ENCODE results near the gene ARHGEF12. TPM values are rescaled to one million over a fixed set of nuclear protein-coding genes. Genes with fewer than 3 reads are reported as not detected.

Gene ARHGEF12
- total RNA-seq, 1 donor from 2014 or later, result 114 TPM

DNA sequence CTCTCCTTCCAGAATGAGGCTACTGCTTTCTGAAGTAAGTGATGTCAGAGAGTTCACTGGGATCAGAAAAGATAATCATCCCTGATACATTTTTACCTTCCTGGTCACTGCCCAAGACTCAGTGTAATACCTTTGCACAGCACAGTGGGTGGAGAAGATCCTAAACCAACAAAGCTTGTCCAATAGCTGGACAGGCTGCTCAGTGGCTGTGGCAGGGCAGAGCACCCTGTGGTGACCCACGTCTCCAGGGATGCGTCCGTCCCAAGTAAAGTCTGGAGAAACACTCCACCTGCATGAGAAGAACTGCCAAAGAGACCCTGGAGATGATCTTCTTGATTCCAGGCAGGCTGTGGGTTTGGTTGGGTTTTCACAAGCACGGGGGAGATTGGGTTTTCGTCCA, 42.1 kb upstream of the ARHGEF12 start:
- no peak overlapping the region for H3K27ac Mint-ChIP-seq (ENCODE audit: unreplicated experiment)
- no peaks in the 10 kb centered on the region for H3K36me3 Mint-ChIP-seq (ENCODE audit: unreplicated experiment)
- no peak for DNase-seq (ENCODE audit: extremely low spot score, unreplicated experiment)
- H3K27me3 Mint-ChIP-seq (ENCODE audit: unreplicated experiment), result peaks cover 80% of the 10 kb centered on the region
- H3K4me3 Mint-ChIP-seq (ENCODE audit: unreplicated experiment), result no peak overlapping the region
- H3K9me3 Mint-ChIP-seq (ENCODE audit: unreplicated experiment), result no peaks in the 10 kb centered on the region
- no peaks in the 10 kb centered on the region for H3K4me1 Mint-ChIP-seq (ENCODE audit: unreplicated experiment)
- no peak for TF ChIP-seq CTCF (IDR thresholded peaks at IDR 0.05)

DNA sequence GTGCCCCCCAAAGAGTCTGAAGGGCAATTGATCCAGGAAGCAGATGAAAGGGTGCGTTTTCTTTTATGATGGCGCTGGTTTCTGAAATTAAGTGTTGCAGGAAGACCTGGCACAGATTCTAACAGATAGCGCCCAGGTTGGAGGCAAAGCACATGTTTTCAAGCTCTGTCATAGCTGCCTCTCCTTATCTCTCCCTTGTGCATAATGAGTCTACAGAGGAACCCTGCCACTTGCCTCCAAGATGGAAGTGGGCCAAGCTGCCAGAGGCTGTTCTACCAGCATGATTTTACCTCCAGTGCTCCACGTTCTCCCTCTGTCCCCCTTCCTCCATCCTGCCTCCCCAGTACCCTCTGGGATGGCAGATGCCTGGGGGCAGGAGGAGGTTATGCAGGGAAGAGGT, 41.1 kb upstream of the ARHGEF12 start:
- Mint-ChIP-seq H3K4me3 (ENCODE audit: unreplicated experiment) (no peak overlapping the region), H3K36me3 (ENCODE audit: unreplicated experiment) (no peaks in the 10 kb centered on the region), H3K27ac (ENCODE audit: unreplicated experiment) (no peak overlapping the region), H3K9me3 (ENCODE audit: unreplicated experiment) (no peaks in the 10 kb centered on the region), H3K27me3 (ENCODE audit: unreplicated experiment) (peaks cover 74% of the 10 kb centered on the region), H3K4me1 (ENCODE audit: unreplicated experiment) (no peaks in the 10 kb centered on the region)
- DNase-seq (ENCODE audit: extremely low spot score, unreplicated experiment), result no peak
- no peak for TF ChIP-seq CTCF (IDR thresholded peaks at IDR 0.05)

GRCh38 chr11:120296554-120296953, 39.7 kb upstream of the ARHGEF12 start:
- no peak for DNase-seq (ENCODE audit: extremely low spot score, unreplicated experiment)
- peaks cover 64% of the 10 kb centered on the region for H3K27me3 Mint-ChIP-seq (ENCODE audit: unreplicated experiment)
- no peak overlapping the region for H3K27ac Mint-ChIP-seq (ENCODE audit: unreplicated experiment)
- H3K4me1 Mint-ChIP-seq (ENCODE audit: unreplicated experiment), result no peaks in the 10 kb centered on the region
- TF ChIP-seq CTCF (IDR thresholded peaks at IDR 0.05), result no peak
- H3K36me3 Mint-ChIP-seq (ENCODE audit: unreplicated experiment), result no peaks in the 10 kb centered on the region
- H3K4me3 Mint-ChIP-seq (ENCODE audit: unreplicated experiment), result no peak overlapping the region
- no peaks in the 10 kb centered on the region for H3K9me3 Mint-ChIP-seq (ENCODE audit: unreplicated experiment)

GRCh38 chr11:120298461-120298860, 37.8 kb upstream of the ARHGEF12 start:
- Mint-ChIP-seq H3K27me3 (ENCODE audit: unreplicated experiment) (peaks cover 58% of the 10 kb centered on the region), H3K4me1 (ENCODE audit: unreplicated experiment) (no peaks in the 10 kb centered on the region), H3K36me3 (ENCODE audit: unreplicated experiment) (no peaks in the 10 kb centered on the region), H3K9me3 (ENCODE audit: unreplicated experiment) (no peaks in the 10 kb centered on the region), H3K4me3 (ENCODE audit: unreplicated experiment) (no peak overlapping the region), H3K27ac (ENCODE audit: unreplicated experiment) (no peak overlapping the region)
- no peak for TF ChIP-seq CTCF (IDR thresholded peaks at IDR 0.05)
- no peak for DNase-seq (ENCODE audit: extremely low spot score, unreplicated experiment)

- Mint-ChIP-seq H3K4me1 (ENCODE audit: unreplicated experiment) (peaks cover 6% of the 10 kb centered on the region), H3K4me3 (ENCODE audit: unreplicated experiment) (no peak overlapping the region), H3K27ac (ENCODE audit: unreplicated experiment) (no peak overlapping the region)
Observed at GRCh38 chr11:120302001-120302805, 34.0 kb upstream of the ARHGEF12 start.

More at GRCh38 chr11:120302001-120302805, 34.0 kb upstream of the ARHGEF12 start:
- Mint-ChIP-seq H3K27me3 (ENCODE audit: unreplicated experiment) (peaks cover 22% of the 10 kb centered on the region), H3K36me3 (ENCODE audit: unreplicated experiment) (no peaks in the 10 kb centered on the region), H3K9me3 (ENCODE audit: unreplicated experiment) (no peaks in the 10 kb centered on the region)
- TF ChIP-seq CTCF (IDR thresholded peaks at IDR 0.05), result no peak
- DNase-seq (ENCODE audit: extremely low spot score, unreplicated experiment), result no peak

All from osteocyte (in vitro differentiated cells).